ENCODE data around the gene NEDD4L. TPM values are rescaled to one million over a fixed set of nuclear protein-coding genes. Genes with fewer than 3 reads are reported as not detected.

Gene NEDD4L
- total RNA-seq, 1 donor from 2014 or later, result 3.8 TPM

- Mint-ChIP-seq H3K4me1 (ENCODE audit: low read depth) (no peaks in the 10 kb centered on the region), H3K27ac (no peak overlapping the region), H3K36me3 (ENCODE audit: low read depth) (no peaks in the 10 kb centered on the region), H3K27me3 (ENCODE audit: insufficient read depth) (peaks cover 3% of the 10 kb centered on the region), H3K9me3 (no peaks in the 10 kb centered on the region), H3K4me3 (no peak overlapping the region)
- no peak for DNase-seq (ENCODE audit: low spot score)
- intact Hi-C loops (cut with micrococcal nuclease), result no loop called here
These were observed 51.2 kb downstream of the NEDD4L start for GRCh38 chr18:58095222-58095621.

DNA sequence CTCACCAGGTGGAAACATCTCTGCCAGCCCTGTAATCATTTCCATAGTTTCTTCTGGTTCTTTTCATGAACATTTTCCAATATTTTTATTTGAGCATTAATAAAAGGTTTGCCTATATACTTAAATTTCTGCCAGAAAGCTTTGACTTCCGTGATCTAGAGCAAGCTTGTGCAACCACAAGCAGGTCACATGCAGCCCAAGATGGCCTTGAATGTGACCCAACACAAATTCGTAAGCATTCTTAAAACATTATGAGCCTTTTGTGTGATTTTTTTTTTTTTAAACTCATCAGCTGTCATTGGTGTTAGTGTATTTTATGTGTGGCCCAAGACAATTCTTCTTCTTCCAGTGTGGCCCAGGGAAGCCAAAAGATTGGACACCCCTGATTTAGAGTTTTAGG is 51.6 kb downstream of the NEDD4L start:
- DNase-seq (ENCODE audit: low spot score), result no peak
- Mint-ChIP-seq H3K9me3 (no peaks in the 10 kb centered on the region), H3K36me3 (ENCODE audit: low read depth) (no peaks in the 10 kb centered on the region), H3K27me3 (ENCODE audit: insufficient read depth) (peaks cover 3% of the 10 kb centered on the region), H3K4me3 (no peak overlapping the region), H3K4me1 (ENCODE audit: low read depth) (no peaks in the 10 kb centered on the region), H3K27ac (no peak overlapping the region)
- intact Hi-C loops (cut with micrococcal nuclease), result no loop called here

- Mint-ChIP-seq H3K27ac (no peak overlapping the region), H3K9me3 (no peaks in the 10 kb centered on the region), H3K27me3 (ENCODE audit: insufficient read depth) (peaks cover 8% of the 10 kb centered on the region), H3K4me1 (ENCODE audit: low read depth) (no peaks in the 10 kb centered on the region), H3K36me3 (ENCODE audit: low read depth) (no peaks in the 10 kb centered on the region), H3K4me3 (no peak overlapping the region)
- intact Hi-C loops (cut with micrococcal nuclease), result no loop called here
- no peak for DNase-seq (ENCODE audit: low spot score)
These were observed 52.6 kb downstream of the NEDD4L start for GRCh38 chr18:58096658-58097057.

DNA sequence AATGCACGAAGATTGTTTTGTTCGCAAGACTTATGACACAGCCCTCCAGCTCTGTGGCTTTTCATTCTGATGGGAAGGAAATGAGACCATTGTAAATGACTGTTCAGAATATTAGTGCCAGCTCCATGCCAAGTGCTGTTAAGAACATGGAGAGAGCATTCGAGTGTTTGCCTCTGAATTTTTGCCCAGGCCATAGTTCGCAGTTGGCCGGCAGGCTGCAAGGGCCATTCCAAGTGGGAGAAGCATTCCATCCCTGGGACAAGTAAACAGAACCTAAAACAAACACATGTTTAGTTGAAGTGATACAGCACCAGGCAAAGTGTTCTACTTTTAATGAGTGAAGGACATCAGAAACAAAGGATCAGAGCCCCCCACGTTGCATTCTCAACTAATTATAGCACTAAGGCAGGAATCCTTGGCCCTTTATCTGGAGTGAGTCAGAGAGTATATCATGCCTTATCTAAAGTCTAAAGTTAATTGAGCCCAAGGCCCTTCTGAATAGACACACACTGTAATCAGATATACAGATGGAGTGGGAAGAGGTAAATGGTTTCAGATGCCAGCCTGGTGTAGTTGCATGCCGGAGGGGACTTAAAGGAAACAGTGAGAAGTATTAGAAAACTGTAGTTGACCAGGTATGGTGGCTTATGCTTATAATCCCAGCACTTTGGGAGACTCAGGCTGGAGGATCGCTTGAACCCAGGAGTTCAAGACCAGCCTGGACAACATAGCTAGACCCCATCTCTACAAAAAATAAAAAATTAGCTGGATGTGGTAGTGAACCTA is 53.3 kb downstream of the NEDD4L start:
- Mint-ChIP-seq H3K4me3 (no peak overlapping the region), H3K9me3 (no peaks in the 10 kb centered on the region), H3K27me3 (ENCODE audit: insufficient read depth) (peaks cover 10% of the 10 kb centered on the region), H3K27ac (no peak overlapping the region), H3K4me1 (ENCODE audit: low read depth) (no peaks in the 10 kb centered on the region), H3K36me3 (ENCODE audit: low read depth) (no peaks in the 10 kb centered on the region)
- intact Hi-C loops (cut with micrococcal nuclease), result no loop called here
- no peak for DNase-seq (ENCODE audit: low spot score)

- peaks cover 11% of the 10 kb centered on the region for H3K27me3 Mint-ChIP-seq (ENCODE audit: insufficient read depth)
- intact Hi-C loops (cut with micrococcal nuclease), result no loop called here
- H3K9me3 Mint-ChIP-seq, result no peaks in the 10 kb centered on the region
- H3K27ac Mint-ChIP-seq, result no peak overlapping the region
- H3K4me3 Mint-ChIP-seq, result no peak overlapping the region
- no peak for DNase-seq (ENCODE audit: low spot score)
- no peaks in the 10 kb centered on the region for H3K36me3 Mint-ChIP-seq (ENCODE audit: low read depth)
- no peaks in the 10 kb centered on the region for H3K4me1 Mint-ChIP-seq (ENCODE audit: low read depth)
These were observed 53.8 kb downstream of the NEDD4L start for GRCh38 chr18:58097907-58098166.

GRCh38 chr18:58098706-58099105 is 54.7 kb downstream of the NEDD4L start:
- H3K9me3 Mint-ChIP-seq, result no peaks in the 10 kb centered on the region
- no peaks in the 10 kb centered on the region for H3K36me3 Mint-ChIP-seq (ENCODE audit: low read depth)
- H3K4me3 Mint-ChIP-seq, result no peak overlapping the region
- intact Hi-C loops (cut with micrococcal nuclease), result no loop called here
- peaks cover 5% of the 10 kb centered on the region for H3K4me1 Mint-ChIP-seq (ENCODE audit: low read depth)
- no peak overlapping the region for H3K27ac Mint-ChIP-seq
- H3K27me3 Mint-ChIP-seq (ENCODE audit: insufficient read depth), result peaks cover 11% of the 10 kb centered on the region
- DNase-seq (ENCODE audit: low spot score), result no peak

DNA sequence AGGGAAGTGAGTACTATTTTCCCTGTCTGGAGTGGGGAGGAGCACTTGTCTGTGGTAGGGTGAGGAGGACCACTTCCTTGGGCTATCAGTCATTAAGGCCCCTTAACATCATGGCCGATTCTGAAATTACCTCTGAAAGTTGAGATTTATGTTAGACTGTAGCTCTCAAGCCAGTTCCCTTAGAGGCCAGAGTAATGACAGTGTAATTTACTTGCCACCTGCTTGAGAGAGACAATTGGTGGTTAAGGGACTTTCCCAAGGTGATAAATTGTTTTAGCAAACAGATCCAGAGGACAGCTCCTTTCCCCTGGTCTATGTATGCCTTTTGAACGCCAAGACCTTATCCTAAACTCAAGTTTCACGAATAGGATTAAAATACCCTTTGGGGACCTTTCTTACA is 56.1 kb downstream of the NEDD4L start:
- no peak overlapping the region for H3K27ac Mint-ChIP-seq
- no peak for DNase-seq (ENCODE audit: low spot score)
- H3K4me3 Mint-ChIP-seq, result no peak overlapping the region
- peaks cover 11% of the 10 kb centered on the region for H3K4me1 Mint-ChIP-seq (ENCODE audit: low read depth)
- H3K27me3 Mint-ChIP-seq (ENCODE audit: insufficient read depth), result peaks cover 18% of the 10 kb centered on the region
- H3K36me3 Mint-ChIP-seq (ENCODE audit: low read depth), result no peaks in the 10 kb centered on the region
- no peaks in the 10 kb centered on the region for H3K9me3 Mint-ChIP-seq
- intact Hi-C loops (cut with micrococcal nuclease), result no loop called here

DNA sequence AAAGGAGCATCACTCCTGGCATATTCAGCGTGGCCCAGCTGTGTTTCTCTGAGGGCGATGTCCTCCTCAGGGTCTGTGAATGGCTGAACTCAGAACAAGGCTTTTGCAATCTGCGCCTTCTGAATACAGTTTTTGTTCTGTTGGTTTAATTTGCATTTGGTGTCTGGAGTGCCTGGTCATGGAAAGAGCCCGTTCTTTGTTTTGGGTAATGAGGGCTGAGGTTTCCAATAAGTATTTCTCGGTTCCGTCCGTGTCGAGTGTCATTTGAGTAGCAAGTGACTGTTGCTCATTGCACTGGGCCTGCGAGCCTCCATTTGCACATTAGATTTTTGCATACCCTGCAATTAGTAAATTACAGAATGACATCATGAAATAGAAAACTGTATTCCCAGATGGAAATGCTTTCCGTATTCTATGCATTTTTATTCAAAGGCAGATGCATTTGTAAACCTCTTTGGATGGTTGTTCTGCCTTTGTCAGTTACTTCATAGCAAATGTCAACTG is 57.3 kb downstream of the NEDD4L start:
- no peaks in the 10 kb centered on the region for H3K9me3 Mint-ChIP-seq
- no peak overlapping the region for H3K27ac Mint-ChIP-seq
- intact Hi-C loops (cut with micrococcal nuclease), result no loop called here
- H3K27me3 Mint-ChIP-seq (ENCODE audit: insufficient read depth), result peaks cover 20% of the 10 kb centered on the region
- H3K4me3 Mint-ChIP-seq, result no peak overlapping the region
- peaks cover 11% of the 10 kb centered on the region for H3K4me1 Mint-ChIP-seq (ENCODE audit: low read depth)
- H3K36me3 Mint-ChIP-seq (ENCODE audit: low read depth), result no peaks in the 10 kb centered on the region
- DNase-seq (ENCODE audit: low spot score), result no peak

DNA sequence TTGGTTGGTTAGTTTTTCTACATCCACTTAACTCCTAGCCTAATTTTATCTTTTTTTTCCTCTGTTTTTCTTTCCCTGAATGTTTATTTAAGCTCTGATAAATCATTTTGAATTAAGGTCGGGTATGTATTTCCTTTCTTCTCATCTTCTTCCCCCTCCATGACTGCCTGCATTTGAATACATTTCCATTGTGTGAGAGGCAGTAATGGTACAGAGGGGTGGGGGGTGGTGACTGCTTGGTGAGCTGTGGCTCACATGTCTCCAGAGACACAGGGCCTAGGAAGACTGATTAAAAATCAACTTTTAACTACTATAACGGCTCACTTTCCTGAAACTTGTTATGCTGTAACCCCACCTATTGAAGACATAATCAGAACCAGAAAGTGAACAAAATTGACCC is 58.0 kb downstream of the NEDD4L start:
- no peak overlapping the region for H3K27ac Mint-ChIP-seq
- H3K27me3 Mint-ChIP-seq (ENCODE audit: insufficient read depth), result peaks cover 21% of the 10 kb centered on the region
- DNase-seq (ENCODE audit: low spot score), result no peak
- intact Hi-C loops (cut with micrococcal nuclease), result no loop called here
- no peaks in the 10 kb centered on the region for H3K9me3 Mint-ChIP-seq
- H3K36me3 Mint-ChIP-seq (ENCODE audit: low read depth), result no peaks in the 10 kb centered on the region
- H3K4me1 Mint-ChIP-seq (ENCODE audit: low read depth), result peaks cover 11% of the 10 kb centered on the region
- H3K4me3 Mint-ChIP-seq, result no peak overlapping the region

DNA sequence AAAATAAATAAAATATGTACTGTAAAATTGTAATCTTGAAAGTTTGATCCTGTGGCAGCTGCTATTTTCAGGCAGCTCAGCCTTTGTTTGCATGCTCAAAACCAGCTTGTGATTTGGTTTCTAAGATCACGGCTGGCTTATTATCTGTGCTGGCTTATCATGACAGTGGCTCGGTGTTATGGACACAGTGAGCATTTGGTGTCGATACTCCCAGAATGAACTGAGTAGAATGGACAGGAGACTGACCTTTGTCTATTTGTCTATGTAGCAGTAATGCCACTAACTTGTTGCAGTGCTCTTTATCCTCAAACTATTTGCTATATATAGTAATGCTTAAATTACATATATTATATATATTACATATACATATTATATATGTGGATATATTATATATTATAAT is 58.8 kb downstream of the NEDD4L start:
- no peak overlapping the region for H3K27ac Mint-ChIP-seq
- no peak for DNase-seq (ENCODE audit: low spot score)
- H3K36me3 Mint-ChIP-seq (ENCODE audit: low read depth), result no peaks in the 10 kb centered on the region
- H3K27me3 Mint-ChIP-seq (ENCODE audit: insufficient read depth), result peaks cover 21% of the 10 kb centered on the region
- peaks cover 11% of the 10 kb centered on the region for H3K4me1 Mint-ChIP-seq (ENCODE audit: low read depth)
- intact Hi-C loops (cut with micrococcal nuclease), result no loop called here
- H3K4me3 Mint-ChIP-seq, result no peak overlapping the region
- H3K9me3 Mint-ChIP-seq, result no peaks in the 10 kb centered on the region

- H3K27me3 Mint-ChIP-seq (ENCODE audit: insufficient read depth), result peaks cover 21% of the 10 kb centered on the region
- no peaks in the 10 kb centered on the region for H3K9me3 Mint-ChIP-seq
- no peak overlapping the region for H3K27ac Mint-ChIP-seq
- intact Hi-C loops (cut with micrococcal nuclease), result no loop called here
- no peak overlapping the region for H3K4me3 Mint-ChIP-seq
- no peak for DNase-seq (ENCODE audit: low spot score)
- H3K36me3 Mint-ChIP-seq (ENCODE audit: low read depth), result no peaks in the 10 kb centered on the region
- peaks cover 11% of the 10 kb centered on the region for H3K4me1 Mint-ChIP-seq (ENCODE audit: low read depth)
These were observed 59.4 kb downstream of the NEDD4L start for GRCh38 chr18:58103339-58103985.

DNA sequence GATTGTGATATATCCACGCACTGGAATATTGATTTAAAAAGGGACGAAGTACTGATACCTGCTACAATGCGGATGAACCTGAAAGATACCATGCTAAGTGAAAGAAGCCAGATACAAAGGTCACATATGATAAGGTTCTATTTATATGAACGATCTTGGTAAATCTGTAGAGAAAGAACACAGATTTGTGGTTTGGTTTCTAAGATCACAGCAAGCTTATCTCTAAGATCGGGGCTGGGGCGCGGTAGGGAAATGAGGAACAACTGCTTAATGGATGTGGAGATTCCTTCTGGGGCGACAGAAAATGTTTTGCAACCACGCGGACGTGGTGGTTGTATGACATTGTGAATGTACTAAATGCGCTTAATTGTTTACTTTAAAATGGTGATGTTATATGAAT is 60.1 kb downstream of the NEDD4L start:
- no peak for DNase-seq (ENCODE audit: low spot score)
- no peak overlapping the region for H3K4me3 Mint-ChIP-seq
- H3K4me1 Mint-ChIP-seq (ENCODE audit: low read depth), result peaks cover 11% of the 10 kb centered on the region
- intact Hi-C loops (cut with micrococcal nuclease), result no loop called here
- no peak overlapping the region for H3K27ac Mint-ChIP-seq
- H3K36me3 Mint-ChIP-seq (ENCODE audit: low read depth), result no peaks in the 10 kb centered on the region
- no peaks in the 10 kb centered on the region for H3K9me3 Mint-ChIP-seq
- peaks cover 21% of the 10 kb centered on the region for H3K27me3 Mint-ChIP-seq (ENCODE audit: insufficient read depth)

GRCh38 chr18:58105206-58105887 is 61.3 kb downstream of the NEDD4L start:
- H3K9me3 Mint-ChIP-seq, result no peaks in the 10 kb centered on the region
- intact Hi-C loops (cut with micrococcal nuclease), result no loop called here
- no peak overlapping the region for H3K4me3 Mint-ChIP-seq

More at GRCh38 chr18:58105206-58105887, 61.3 kb downstream of the NEDD4L start:
- Mint-ChIP-seq H3K27me3 (ENCODE audit: insufficient read depth) (peaks cover 21% of the 10 kb centered on the region), H3K27ac (no peak overlapping the region), H3K36me3 (ENCODE audit: low read depth) (no peaks in the 10 kb centered on the region), H3K4me1 (ENCODE audit: low read depth) (peaks cover 11% of the 10 kb centered on the region)
- DNase-seq (ENCODE audit: low spot score), result no peak
